NCI-H187 treated with DMSO at 0.1 percent for 48 hours (cell line): Measurements from ENCODE around the gene NCOA7.
"Not testable (repeated sequence)": the region's sequence is repeated elsewhere in the genome, so short reads cannot be mapped to it uniquely, and the experiment has no call there.

ENCODE experiments used
- DNase-seq: peaks from one replicate; lab custom pipeline; 2025; lab: John Stamatoyannopoulos, UW

The NCOA7 gene

GRCh38 chr6:125836466-125836865 lies 45.7 kb downstream of the NCOA7 start:
- no peak for DNase-seq

GRCh38 chr6:125839471-125839870 lies 48.7 kb downstream of the NCOA7 start:
- no peak for DNase-seq

- no peak for DNase-seq
These were observed 49.1 kb downstream of the NCOA7 start for GRCh38 chr6:125839879-125840278.

- DNase-seq: no peak
These were observed 50.8 kb downstream of the NCOA7 start for GRCh38 chr6:125841356-125842090.

GRCh38 chr6:125842091-125842626 lies 51.4 kb downstream of the NCOA7 start:
- no peak for DNase-seq

GRCh38 chr6:125843593-125843992 lies 52.8 kb downstream of the NCOA7 start:
- DNase-seq: no peak

GRCh38 chr6:125844989-125845388 lies 54.2 kb downstream of the NCOA7 start:
- DNase-seq: no peak

- DNase-seq: no peak
These were observed 55.7 kb downstream of the NCOA7 start for GRCh38 chr6:125846292-125847024.

GRCh38 chr6:125848286-125848685 lies 57.5 kb downstream of the NCOA7 start:
- DNase-seq: not testable (repeated sequence)

GRCh38 chr6:125850361-125850760 lies 59.6 kb downstream of the NCOA7 start:
- DNase-seq: no peak

GRCh38 chr6:125852587-125852986 lies 61.8 kb downstream of the NCOA7 start:
- no peak for DNase-seq

GRCh38 chr6:125853168-125853567 lies 62.4 kb downstream of the NCOA7 start:
- DNase-seq: no peak

GRCh38 chr6:125853756-125854155 lies 63.0 kb downstream of the NCOA7 start:
- DNase-seq: no peak

GRCh38 chr6:125854355-125854754 lies 63.6 kb downstream of the NCOA7 start:
- no peak for DNase-seq

GRCh38 chr6:125855783-125856182 lies 65.0 kb downstream of the NCOA7 start:
- DNase-seq: no peak

GRCh38 chr6:125857846-125858245 lies 67.1 kb downstream of the NCOA7 start:
- no peak for DNase-seq

GRCh38 chr6:125858427-125859320 lies 67.9 kb downstream of the NCOA7 start:
- DNase-seq: no peak

GRCh38 chr6:125859727-125860126 lies 69.0 kb downstream of the NCOA7 start:
- no peak for DNase-seq

GRCh38 chr6:125863023-125863422 lies 72.3 kb downstream of the NCOA7 start:
- no peak for DNase-seq

- no peak for DNase-seq
These were observed 74.3 kb downstream of the NCOA7 start for GRCh38 chr6:125865015-125865414.

GRCh38 chr6:125866433-125866832 lies 75.7 kb downstream of the NCOA7 start:
- no peak for DNase-seq

- DNase-seq: peak; percentile 96
These were observed 76.8 kb downstream of the NCOA7 start for GRCh38 chr6:125867483-125867942.
